Karpas-422 (cell line): Measurements from ENCODE around the gene ATRIP. TPM values are rescaled to one million over a fixed set of nuclear protein-coding genes. Genes with fewer than 3 reads are reported as not detected.

Source experiments
- DNase-seq: peaks from one replicate; pipeline ENCODE4 v3.0.0-alpha.2; 2015
- H2AFZ ChIP-seq: fragments of 200-600 bp; sonication (generic); 2 replicates; pipeline ENCODE4 v1.6.1; 2014; ENCODE audit warnings: antibody characterized with exemption, low read length, mixed read lengths
- H3K27ac ChIP-seq: fragments of 200-600 bp; sonication (generic); 2 replicates; pipeline ENCODE4 v1.5.1; 2014; ENCODE audit warnings: mild to moderate bottlenecking, low read length, moderate library complexity
- H3K27me3 ChIP-seq: fragments of 200-600 bp; sonication (generic); 2 replicates; pipeline ENCODE4 v1.6.1; 2014; ENCODE audit warnings: low read length, mixed read lengths
- H3K36me3 ChIP-seq: fragments of 200-600 bp; sonication (generic); 2 replicates; pipeline ENCODE4 v1.6.1; 2014; ENCODE audit warnings: low read length, mixed read lengths; ENCODE audit not compliant: insufficient read depth
- H3K4me1 ChIP-seq: fragments of 200-600 bp; sonication (generic); 2 replicates; pipeline ENCODE4 v1.6.1; 2014; ENCODE audit warnings: mild to moderate bottlenecking, low read length, mixed read lengths
- H3K4me2 ChIP-seq: fragments of 200-600 bp; sonication (generic); 2 replicates; pipeline ENCODE4 v1.6.1; 2014; ENCODE audit warnings: low read length, low read depth, mild to moderate bottlenecking; ENCODE audit not compliant: poor library complexity, severe bottlenecking
- H3K4me3 ChIP-seq: fragments of 200-600 bp; sonication (generic); 2 replicates; pipeline ENCODE4 v1.5.1; 2014; ENCODE audit warnings: mild to moderate bottlenecking, antibody characterized with exemption, low read length, mixed read lengths
- H3K79me2 ChIP-seq: fragments of 200-600 bp; sonication (generic); 2 replicates; pipeline ENCODE4 v1.6.1; 2014; ENCODE audit warnings: mild to moderate bottlenecking, low read length, mixed read lengths
- H3K9ac ChIP-seq: fragments of 200-600 bp; sonication (generic); 2 replicates; pipeline ENCODE4 v1.6.0; 2014; ENCODE audit warnings: low read length
- H3K9me2 ChIP-seq: fragments of 200-600 bp; sonication (generic), shearing (Covaris generic); replicated peaks from 2 replicates; pipeline ENCODE4 v1.6.0; 2014; ENCODE audit warnings: mild to moderate bottlenecking, low read length, moderate library complexity; ENCODE audit not compliant: insufficient read depth
- H3K9me3 ChIP-seq: fragments of 300-700, 200-600 bp; sonication (generic); 2 replicates; pipeline ENCODE4 v1.6.1; 2014; ENCODE audit warnings: low read length, mixed read lengths
- H4K20me1 ChIP-seq: fragments of 200-600 bp; sonication (generic); 2 replicates; pipeline ENCODE4 v1.6.1; 2014; ENCODE audit warnings: mild to moderate bottlenecking, antibody characterized with exemption, low read length, low read depth; ENCODE audit not compliant: insufficient read depth
- total RNA-seq: library from RNA; depleted of rRNA; stranded (reverse); fragments of >200 nt; shearing (Covaris generic); gene quantifications from 2 replicates; pipeline ENCODE4 v1.2.3, GENCODE V29; 2014; ENCODE audit warnings: low replicate concordance

The ATRIP gene
- total RNA-seq, 1 experiment from 2014 or later, result 7.3 TPM

GRCh38 chr3:48402907-48403306 is 43.6 kb upstream of the ATRIP start:
- H4K20me1 ChIP-seq, result no peaks in the 10 kb centered on the region
- H3K4me3 ChIP-seq, result no peak overlapping the region
- H3K9me2 ChIP-seq, result no peaks in the 10 kb centered on the region
- no peaks in the 10 kb centered on the region for H3K27me3 ChIP-seq
- H3K27ac ChIP-seq, result no peak overlapping the region
- H3K4me1 ChIP-seq, result no peaks in the 10 kb centered on the region
- H3K79me2 ChIP-seq, result no peaks in the 10 kb centered on the region
- no peak overlapping the region for H3K4me2 ChIP-seq
- no peak overlapping the region for H3K9ac ChIP-seq
- H2AFZ ChIP-seq, result no peak overlapping the region
- H3K9me3 ChIP-seq, result no peaks in the 10 kb centered on the region
- H3K36me3 ChIP-seq, result no peaks in the 10 kb centered on the region
- no peak for DNase-seq

- Histone ChIP-seq H3K9me2 (no peaks in the 10 kb centered on the region), H4K20me1 (no peaks in the 10 kb centered on the region), H2AFZ (no peak overlapping the region), H3K79me2 (no peaks in the 10 kb centered on the region), H3K27ac (no peak overlapping the region), H3K27me3 (no peaks in the 10 kb centered on the region), H3K4me3 (no peak overlapping the region), H3K4me2 (no peak overlapping the region), H3K4me1 (no peaks in the 10 kb centered on the region), H3K36me3 (no peaks in the 10 kb centered on the region), H3K9ac (no peak overlapping the region), H3K9me3 (no peaks in the 10 kb centered on the region)
- no peak for DNase-seq
These were observed 42.8 kb upstream of the ATRIP start for GRCh38 chr3:48403533-48404439.

- H3K9me3 ChIP-seq, result no peaks in the 10 kb centered on the region
- no peak overlapping the region for H3K4me2 ChIP-seq
- no peak for DNase-seq
- no peaks in the 10 kb centered on the region for H3K27me3 ChIP-seq
- no peaks in the 10 kb centered on the region for H4K20me1 ChIP-seq
- no peak overlapping the region for H3K27ac ChIP-seq
- H3K79me2 ChIP-seq, result no peaks in the 10 kb centered on the region
- H3K9ac ChIP-seq, result no peak overlapping the region
- no peak overlapping the region for H2AFZ ChIP-seq
- no peak overlapping the region for H3K4me3 ChIP-seq
- H3K4me1 ChIP-seq, result no peaks in the 10 kb centered on the region
- no peaks in the 10 kb centered on the region for H3K9me2 ChIP-seq
- H3K36me3 ChIP-seq, result no peaks in the 10 kb centered on the region
These were observed 41.8 kb upstream of the ATRIP start for GRCh38 chr3:48404440-48405342.

- H3K9me2 ChIP-seq, result no peaks in the 10 kb centered on the region
- no peak overlapping the region for H3K4me3 ChIP-seq
- H3K4me1 ChIP-seq, result no peaks in the 10 kb centered on the region
- H3K27me3 ChIP-seq, result no peaks in the 10 kb centered on the region
- H3K4me2 ChIP-seq, result no peak overlapping the region
- H2AFZ ChIP-seq, result no peak overlapping the region
- no peaks in the 10 kb centered on the region for H3K9me3 ChIP-seq
- H4K20me1 ChIP-seq, result no peaks in the 10 kb centered on the region
- H3K36me3 ChIP-seq, result no peaks in the 10 kb centered on the region
- DNase-seq, result no peak
- H3K27ac ChIP-seq, result no peak overlapping the region
- H3K79me2 ChIP-seq, result no peaks in the 10 kb centered on the region
- H3K9ac ChIP-seq, result no peak overlapping the region
These were observed 41.1 kb upstream of the ATRIP start for GRCh38 chr3:48405343-48405881.

- H3K27ac ChIP-seq, result no peak overlapping the region
- no peak overlapping the region for H3K4me3 ChIP-seq
- H2AFZ ChIP-seq, result no peak overlapping the region
- no peaks in the 10 kb centered on the region for H3K9me2 ChIP-seq
- H3K9ac ChIP-seq, result no peak overlapping the region
- no peak overlapping the region for H3K4me2 ChIP-seq
- no peak for DNase-seq
- no peaks in the 10 kb centered on the region for H4K20me1 ChIP-seq
- H3K79me2 ChIP-seq, result no peaks in the 10 kb centered on the region
- H3K9me3 ChIP-seq, result no peaks in the 10 kb centered on the region
- no peaks in the 10 kb centered on the region for H3K27me3 ChIP-seq
- no peaks in the 10 kb centered on the region for H3K36me3 ChIP-seq
- H3K4me1 ChIP-seq, result no peaks in the 10 kb centered on the region
These were observed 40.6 kb upstream of the ATRIP start for GRCh38 chr3:48405971-48406370.

GRCh38 chr3:48406443-48407431 is 39.8 kb upstream of the ATRIP start:
- Histone ChIP-seq H3K4me2 (no peak overlapping the region), H3K4me1 (no peaks in the 10 kb centered on the region), H3K4me3 (no peak overlapping the region), H3K9me3 (no peaks in the 10 kb centered on the region), H4K20me1 (no peaks in the 10 kb centered on the region), H3K36me3 (no peaks in the 10 kb centered on the region), H2AFZ (no peak overlapping the region), H3K27ac (no peak overlapping the region), H3K79me2 (no peaks in the 10 kb centered on the region), H3K9ac (no peak overlapping the region), H3K27me3 (no peaks in the 10 kb centered on the region), H3K9me2 (no peaks in the 10 kb centered on the region)
- no peak for DNase-seq

- H3K9me2 ChIP-seq, result no peaks in the 10 kb centered on the region
- H2AFZ ChIP-seq, result no peak overlapping the region
- H3K27me3 ChIP-seq, result no peaks in the 10 kb centered on the region
- no peak for DNase-seq
- no peaks in the 10 kb centered on the region for H3K36me3 ChIP-seq
- no peaks in the 10 kb centered on the region for H3K4me1 ChIP-seq
- no peak overlapping the region for H3K4me3 ChIP-seq
- no peak overlapping the region for H3K4me2 ChIP-seq
- no peaks in the 10 kb centered on the region for H3K9me3 ChIP-seq
- H3K79me2 ChIP-seq, result no peaks in the 10 kb centered on the region
- no peak overlapping the region for H3K27ac ChIP-seq
- H4K20me1 ChIP-seq, result no peaks in the 10 kb centered on the region
- no peak overlapping the region for H3K9ac ChIP-seq
These were observed 38.9 kb upstream of the ATRIP start for GRCh38 chr3:48407542-48408099.
